HCT116 (cell line): Measurements from ENCODE around the gene SRP68.

Source experiments
- ATF3 ChIP-seq: IDR thresholded peaks from 2 replicates; pipeline ENCODE4 v1.6.1; 2012
- CEBPB ChIP-seq: IDR thresholded peaks from 2 replicates; pipeline ENCODE4 v1.6.1; 2012; ENCODE audit warnings: low read depth
- CTCF ChIP-seq, 3 experiments: fragments of 200-600 bp in 1 of 3; sonication (generic) in 1 of 3; IDR thresholded peaks in 2 of 3; conservative IDR thresholded peaks in 1 of 3; 2 replicates each; pipeline ENCODE4 v1.5.1; 2012 to 2017; ENCODE audit warnings: low read depth in 2 of 3, low read length in 2 of 3, antibody characterized with exemption in 1 of 3, borderline replicate concordance in 1 of 3, control low read depth in 1 of 3, mild to moderate bottlenecking in 1 of 3, mixed read lengths in 1 of 3, mixed run types in 1 of 3, moderate library complexity in 1 of 3; ENCODE audit not compliant: insufficient read depth in 1 of 3
- EZH2 ChIP-seq: fragments of 200-600 bp; sonication (generic); IDR thresholded peaks from 2 replicates; pipeline ENCODE4 v1.6.1; 2017; ENCODE audit warnings: antibody characterized with exemption, mixed run types
- EZH2phosphoT487 ChIP-seq: fragments of 200-600 bp; IDR thresholded peaks from 2 replicates; pipeline ENCODE4 v1.6.1; 2018; ENCODE audit warnings: antibody characterized with exemption, borderline replicate concordance
- FOSL1 ChIP-seq: IDR thresholded peaks from 2 replicates; pipeline ENCODE4 v1.6.1; 2012; ENCODE audit warnings: low read depth
- MAX ChIP-seq: IDR thresholded peaks from 2 replicates; pipeline ENCODE4 v1.6.1; 2012
- POLR2A ChIP-seq: IDR thresholded peaks from 2 replicates; pipeline ENCODE4 v1.7.0; 2011; ENCODE audit warnings: borderline replicate concordance; ENCODE audit not compliant: insufficient read depth, insufficient read length; ENCODE audit errors: extremely low read depth
- POLR2AphosphoS5 ChIP-seq: IDR thresholded peaks from 2 replicates; pipeline ENCODE4 v1.6.1; 2011; ENCODE audit warnings: mild to moderate bottlenecking, low read depth, low read length, moderate library complexity
- REST ChIP-seq: IDR thresholded peaks from 2 replicates; pipeline ENCODE4 v1.6.1; 2012; ENCODE audit warnings: low read depth
- SIN3A ChIP-seq: IDR thresholded peaks from 2 replicates; pipeline ENCODE4 v1.6.1; 2012; ENCODE audit warnings: low read depth
- TCF7L2 ChIP-seq: IDR thresholded peaks from 2 replicates; pipeline ENCODE4 v1.7.0; 2011; ENCODE audit warnings: borderline replicate concordance, inconsistent platforms; ENCODE audit not compliant: insufficient read depth, insufficient read length; ENCODE audit errors: extremely low read depth

- TF ChIP-seq EZH2phosphoT487 (no peak), CTCF (IDR thresholded peaks at IDR 0.05 in 2 of 3, conservative IDR thresholded peaks at IDR 0.05 in 1 of 3; ENCODE audit: borderline replicate concordance in 1 of 3, insufficient read depth in 1 of 3, low read depth in 2 of 3, low read length in 2 of 3) (no peak), SIN3A (no peak), REST (no peak), MAX (no peak), TCF7L2 (no peak), POLR2AphosphoS5 (no peak), EZH2 (no peak), POLR2A (no peak), CEBPB (no peak), ATF3 (no peak), FOSL1 (no peak)
Measured at GRCh38 chr17:76048711-76049110, 23.6 kb downstream of the SRP68 start.
